ENCODE measurements around the gene A3GALT2. TPM values are rescaled to one million over a fixed set of nuclear protein-coding genes. Genes with fewer than 3 reads are reported as not detected.

A3GALT2 gene
- total RNA-seq, 1 experiment from 2014 or later, result not detected

- Histone ChIP-seq H3K56ac (ENCODE audit: insufficient read length, low read depth, low read length) (no peak overlapping the region), H3K4me1 (ENCODE audit: insufficient read depth, low read length) (no peaks in the 10 kb centered on the region; the same call in 1 of the 2 replicates), H2BK120ac (ENCODE audit: low read depth, low read length, poor library complexity, severe bottlenecking) (no peak overlapping the region), H3K23me2 (ENCODE audit: insufficient read length, low read depth, low read length, poor library complexity, severe bottlenecking) (no peaks in the 10 kb centered on the region), H2BK20ac (ENCODE audit: low read depth, low read length, poor library complexity, severe bottlenecking) (no peak overlapping the region), H2BK12ac (ENCODE audit: insufficient read length, low read depth, low read length) (no peak overlapping the region), H2BK15ac (ENCODE audit: low read depth, low read length) (no peak overlapping the region), H2AK5ac (ENCODE audit: insufficient read length, low read length) (no peak overlapping the region), H3K27ac (ENCODE audit: insufficient read length, low read depth, low read length) (no peak overlapping the region), H2BK5ac (ENCODE audit: insufficient read length, low read length) (no peak overlapping the region), H3K4ac (ENCODE audit: low read depth, low read length) (no peak overlapping the region), H4K5ac (ENCODE audit: insufficient read length, low read depth, low read length) (no peak overlapping the region), H4K20me1 (ENCODE audit: control insufficient read depth, insufficient read depth, insufficient read length) (no peaks in the 10 kb centered on the region), H3T11ph (ENCODE audit: low read length) (no peak overlapping the region), H2AFZ (ENCODE audit: low read length) (no peak overlapping the region), H3K14ac (ENCODE audit: insufficient read depth, low read length) (no peak overlapping the region), H3K9ac (ENCODE audit: extremely low read depth, insufficient read length, low read length) (no peak overlapping the region), H3K9me3 (ENCODE audit: control insufficient read depth, low read depth, low read length) (no peaks in the 10 kb centered on the region), H3K18ac (ENCODE audit: insufficient read length, low read depth, low read length) (no peak overlapping the region), H3K23ac (ENCODE audit: insufficient read length, low read depth, low read length) (no peak overlapping the region), H3K27me3 (ENCODE audit: insufficient read depth, low read length) (no peaks in the 10 kb centered on the region), H4K91ac (ENCODE audit: insufficient read length, low read depth, low read length) (no peak overlapping the region), H3K79me2 (ENCODE audit: insufficient read depth, low read length) (no peaks in the 10 kb centered on the region; the same call in 1 of the 2 replicates), H3K4me2 (ENCODE audit: insufficient read depth, insufficient read length, low read length) (no peak overlapping the region), H3K79me1 (ENCODE audit: insufficient read depth, low read depth, low read length, poor library complexity, severe bottlenecking) (no peaks in the 10 kb centered on the region), H4K8ac (replicated peaks; ENCODE audit: insufficient read length, low read depth, low read length) (no peak overlapping the region)
- peaks cover 18 to 27% of the 10 kb centered on the region in 2 experiments for H3K4me1 Mint-ChIP-seq
- H3K27me3 Mint-ChIP-seq (ENCODE audit: low read depth), result no peaks in the 10 kb centered on the region
- H3K27ac Mint-ChIP-seq, result no peak overlapping the region; a peak in 1 of 7 replicates
- no CpG with 5 or more reads among the region's 10 CpGs for WGBS (ENCODE audit: extremely low coverage, insufficient read length, low lambda C conversion rate)
- no peak overlapping the region for H3K4me3 Mint-ChIP-seq
- DNase-seq, result no peak
- peaks cover 0 to 19% (median 9%) of the 10 kb centered on the region in 3 experiments; a peak in 5 of 7 replicates for H3K36me3 Mint-ChIP-seq (ENCODE audit: insufficient read depth in 1 of 3, low read depth in 3 of 3)
- no peak for TF ChIP-seq CTCF (conservative IDR thresholded peaks at IDR 0.05)
- no peaks in the 10 kb centered on the region for H3K9me3 Mint-ChIP-seq
Measured at GRCh38 chr1:33265780-33266605, 54.9 kb downstream of the A3GALT2 start.

Measured in H9 (cell line).